Prostate gland (tissue), 2 donors: ENCODE data around the gene RXRA. TPM values are rescaled to one million over a fixed set of nuclear protein-coding genes. Genes with fewer than 3 reads are reported as not detected.

Experiments used
- DNase-seq: peaks from one replicate; pipeline ENCODE4 v3.0.0-alpha.2; 2019; ENCODE audit warnings: low spot score
- H3K27ac ChIP-seq, 2 donors: fragments of 200-600 bp; sonication (generic); 2 replicates each; pipeline ENCODE4 v1.5.1; 2017 to 2019
- H3K27me3 ChIP-seq: fragments of 200-600 bp; sonication (generic); replicated peaks from 2 replicates; pipeline ENCODE4 v1.5.1; 2019; ENCODE audit not compliant: insufficient read depth
- H3K36me3 ChIP-seq, 2 donors: fragments of 200-600 bp; sonication (generic); 1 replicate in 1 of 2; 2 replicates in 1 of 2; pipeline versions ENCODE4 v1.5.1 to v1.8.1; 2017 to 2019
- H3K4me1 ChIP-seq: fragments of 200-600 bp; sonication (generic); replicated peaks from 2 replicates; pipeline ENCODE4 v1.5.1; 2019
- H3K4me3 ChIP-seq, 2 donors: fragments of 200-600 bp; sonication (generic); 2 replicates each; pipeline ENCODE4 v1.5.1; 2017 to 2019
- H3K9me3 ChIP-seq: fragments of 200-600 bp; sonication (generic); 2 replicates; pipeline ENCODE4 v1.5.1; 2017
- POLR2A ChIP-seq: fragments of 450-650 bp; IDR thresholded peaks from one replicate; pipeline ENCODE4 v1.6.1; 2016; ENCODE audit warnings: antibody characterized with exemption, mild to moderate bottlenecking
- POLR2AphosphoS5 ChIP-seq: sonication (generic); formaldehyde crosslinking; IDR thresholded peaks from one replicate; pipeline ENCODE4 v1.6.1; 2017; ENCODE audit warnings: antibody characterized with exemption
- WGBS: methylation state at CpG from one replicate; pipeline ENCODE4 v1.1.5; 2018; 5-methylcytosine and 5-hydroxymethylcytosine counted together
- intact Hi-C: fragments of 100-400 bp; cut with DNase I; formaldehyde crosslinking; loops from one replicate; pipeline ENCODE4 v1.14.2; 2022
- total RNA-seq, 2 donors: library from RNA; depleted of rRNA; stranded (reverse); fragments of >200 nt; gene quantifications; one replicate each; pipeline ENCODE4 v1.1.0, GENCODE V29; 2016
- TF ChIP-seq, protein P1 (sequence below), 4 experiments: fragments of 200-600 bp in 2 of 4; fragments of 450-650 bp in 2 of 4; sonication (generic) in 2 of 4; IDR thresholded peaks; 1 replicate in 3 of 4; 2 replicates in 1 of 4; pipeline ENCODE4 v1.5.1; 2016 to 2019; ENCODE audit warnings: antibody characterized with exemption in 4 of 4, mild to moderate bottlenecking in 2 of 4, moderate library complexity in 2 of 4

Gene RXRA
- total RNA-seq, 2 donors from 2014 or later = 69.5 to 84.1 TPM

DNA sequence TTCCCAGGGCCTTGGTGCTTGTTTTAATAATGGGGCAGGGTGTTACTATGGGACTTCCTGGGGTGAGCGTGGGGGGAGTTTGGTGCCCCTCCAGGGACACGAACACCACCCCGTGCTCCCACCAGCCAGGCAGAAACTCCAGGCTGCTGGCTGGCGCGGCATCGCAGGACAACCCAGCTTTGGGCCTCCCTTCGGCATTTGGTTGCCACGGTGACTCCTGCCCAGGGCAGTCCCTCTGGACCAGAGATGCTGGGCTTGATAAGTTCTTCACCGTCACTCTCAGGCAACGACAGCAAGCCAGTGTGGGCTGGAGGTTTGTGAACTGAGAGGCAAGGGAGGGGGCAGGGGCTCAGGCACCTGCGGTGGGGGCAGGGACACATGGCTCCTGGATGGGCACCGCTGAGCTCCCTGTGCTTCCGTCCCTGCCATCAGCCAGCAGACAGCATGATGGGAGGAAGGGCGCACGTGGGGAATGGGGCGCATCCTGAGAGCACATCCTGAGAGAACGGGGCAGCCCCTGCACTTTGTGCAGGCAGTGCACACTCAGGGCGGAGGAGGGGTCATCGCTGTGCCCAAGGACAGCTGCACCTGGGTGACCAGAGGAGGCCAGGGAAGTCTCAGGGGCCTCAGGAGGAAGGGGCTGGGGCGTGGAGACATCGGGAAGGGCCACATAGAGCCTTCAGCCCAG, 116.4 kb downstream of the RXRA start:
- no peak for DNase-seq
- Histone ChIP-seq H3K27me3 (no peaks in the 10 kb centered on the region), H3K4me3 (no peak overlapping the region), H3K4me1 (peaks cover 12% of the 10 kb centered on the region), H3K36me3 (no peaks in the 10 kb centered on the region), H3K27ac (no peak overlapping the region), H3K9me3 (no peaks in the 10 kb centered on the region)
- intact Hi-C loops = loop anchor here (1.0 kb wide), 1 partner anchor 271 kb away; no protein-coding TSS in a partner anchor
- 19% methylated on average over 21 of the region's 21 CpGs for WGBS
- TF ChIP-seq POLR2AphosphoS5 (no peak), POLR2A (no peak)
- TF ChIP-seq, protein P1, sequence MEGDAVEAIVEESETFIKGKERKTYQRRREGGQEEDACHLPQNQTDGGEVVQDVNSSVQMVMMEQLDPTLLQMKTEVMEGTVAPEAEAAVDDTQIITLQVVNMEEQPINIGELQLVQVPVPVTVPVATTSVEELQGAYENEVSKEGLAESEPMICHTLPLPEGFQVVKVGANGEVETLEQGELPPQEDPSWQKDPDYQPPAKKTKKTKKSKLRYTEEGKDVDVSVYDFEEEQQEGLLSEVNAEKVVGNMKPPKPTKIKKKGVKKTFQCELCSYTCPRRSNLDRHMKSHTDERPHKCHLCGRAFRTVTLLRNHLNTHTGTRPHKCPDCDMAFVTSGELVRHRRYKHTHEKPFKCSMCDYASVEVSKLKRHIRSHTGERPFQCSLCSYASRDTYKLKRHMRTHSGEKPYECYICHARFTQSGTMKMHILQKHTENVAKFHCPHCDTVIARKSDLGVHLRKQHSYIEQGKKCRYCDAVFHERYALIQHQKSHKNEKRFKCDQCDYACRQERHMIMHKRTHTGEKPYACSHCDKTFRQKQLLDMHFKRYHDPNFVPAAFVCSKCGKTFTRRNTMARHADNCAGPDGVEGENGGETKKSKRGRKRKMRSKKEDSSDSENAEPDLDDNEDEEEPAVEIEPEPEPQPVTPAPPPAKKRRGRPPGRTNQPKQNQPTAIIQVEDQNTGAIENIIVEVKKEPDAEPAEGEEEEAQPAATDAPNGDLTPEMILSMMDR (IDR thresholded peaks at IDR 0.05) = no peak

DNA sequence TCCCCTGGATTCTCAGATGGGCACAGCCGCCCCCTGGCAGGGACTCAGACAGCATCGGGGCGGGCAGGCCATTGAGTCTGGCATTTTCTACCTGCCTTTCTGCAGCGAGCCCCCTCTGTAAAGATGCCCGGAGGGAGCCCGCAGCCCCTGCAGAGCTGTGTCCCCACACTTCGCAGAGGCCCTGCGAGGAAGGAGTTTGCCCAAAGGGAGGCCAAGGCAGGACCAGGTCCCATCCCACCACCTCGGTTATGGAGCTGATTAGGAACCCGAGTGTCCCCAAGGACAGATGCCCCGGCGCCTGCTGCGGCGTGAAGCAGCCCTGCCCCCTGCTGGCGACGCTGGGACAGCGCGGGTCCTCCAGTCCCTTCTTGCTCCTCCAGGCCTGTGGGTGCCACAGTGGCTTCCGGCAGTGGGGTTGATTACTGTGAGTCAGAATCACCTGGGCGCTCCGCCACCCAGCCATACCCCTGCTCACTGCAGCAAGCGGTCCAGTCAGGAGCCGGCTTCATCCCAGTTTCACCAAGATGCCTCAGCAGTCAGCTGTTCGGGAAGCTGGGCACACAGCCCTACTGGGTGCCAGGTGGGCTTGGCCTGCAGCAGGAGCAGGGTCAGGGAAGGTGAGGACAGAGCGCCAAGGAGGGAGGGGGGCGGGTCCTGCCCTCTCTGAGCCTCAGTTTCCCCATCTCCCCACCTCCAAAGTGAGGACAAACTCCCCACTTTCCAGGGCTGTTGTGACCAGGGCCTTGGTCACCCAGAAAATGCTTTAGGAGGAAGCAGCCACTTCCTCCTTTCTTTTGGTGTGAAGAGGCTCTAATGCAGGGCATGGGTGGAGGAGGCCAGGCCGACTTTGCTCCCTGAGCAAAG, 117.2 kb downstream of the RXRA start:
- Histone ChIP-seq H3K4me3 (no peak overlapping the region), H3K9me3 (no peaks in the 10 kb centered on the region), H3K27ac (no peak overlapping the region), H3K27me3 (no peaks in the 10 kb centered on the region), H3K4me1 (peaks cover 7% of the 10 kb centered on the region), H3K36me3 (no peaks in the 10 kb centered on the region)
- no peak for TF ChIP-seq POLR2A
- TF ChIP-seq, protein P1 (IDR thresholded peaks at IDR 0.05) = peak; percentile 92 to 100 (median 98)
- peak; percentile 82 for TF ChIP-seq POLR2AphosphoS5
- 9% methylated on average over 27 of the region's 27 CpGs for WGBS
- peak; percentile 90 for DNase-seq
- intact Hi-C loops = loop anchor here (1.0 kb wide), 1 partner anchor 272 kb away; no protein-coding TSS in a partner anchor

DNA sequence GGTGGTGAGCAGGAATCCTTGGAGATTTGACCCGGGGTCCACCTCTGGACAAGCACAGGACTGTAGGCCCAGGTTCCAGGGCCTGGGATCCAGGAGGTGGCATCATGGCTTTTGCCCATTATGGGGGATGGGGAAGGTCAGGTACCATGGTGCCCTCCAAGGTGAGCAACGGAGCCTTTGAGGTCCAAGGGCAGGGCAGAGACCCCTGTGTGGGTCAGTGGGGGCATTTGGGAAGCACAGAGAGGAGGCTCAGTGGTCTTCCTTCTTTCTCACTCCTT, 117.7 kb downstream of the RXRA start:
- intact Hi-C loops = no loop called here
- DNase-seq = no peak
- H3K4me3 ChIP-seq = no peak overlapping the region
- no peaks in the 10 kb centered on the region for H3K27me3 ChIP-seq
- H3K36me3 ChIP-seq = no peaks in the 10 kb centered on the region
- TF ChIP-seq POLR2AphosphoS5 (no peak), POLR2A (no peak)
- TF ChIP-seq, protein P1 (IDR thresholded peaks at IDR 0.05) = no peak
- WGBS = 72% methylated on average over 2 of the region's 2 CpGs
- H3K9me3 ChIP-seq = no peaks in the 10 kb centered on the region
- peaks cover 7% of the 10 kb centered on the region for H3K4me1 ChIP-seq
- no peak overlapping the region for H3K27ac ChIP-seq

DNA sequence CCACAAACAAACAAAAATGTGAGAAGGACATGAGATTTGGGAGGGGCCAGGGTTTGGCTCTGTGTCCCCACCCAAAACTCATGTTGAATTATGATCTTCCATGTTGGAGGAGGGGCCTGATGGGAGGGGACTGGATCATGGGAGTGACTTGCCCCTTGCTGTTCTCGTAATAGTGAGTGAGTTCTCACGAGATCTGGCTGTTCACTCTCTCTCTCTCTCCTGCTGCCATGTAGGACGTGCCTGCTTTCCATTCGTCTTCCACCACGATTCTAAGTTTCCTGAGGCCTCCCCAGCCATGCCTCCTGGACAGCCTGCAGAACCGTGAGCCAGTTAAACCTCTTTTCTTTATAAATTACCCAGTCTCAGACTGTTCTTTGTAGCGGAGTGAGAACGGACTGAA, 118.7 kb downstream of the RXRA start:
- no peaks in the 10 kb centered on the region for H3K36me3 ChIP-seq
- 69% methylated on average over 8 of the region's 8 CpGs for WGBS
- no peak for DNase-seq
- H3K27ac ChIP-seq = no peak overlapping the region
- no peaks in the 10 kb centered on the region for H3K9me3 ChIP-seq
- intact Hi-C loops = no loop called here
- no peaks in the 10 kb centered on the region for H3K27me3 ChIP-seq
- H3K4me1 ChIP-seq = peaks cover 7% of the 10 kb centered on the region
- H3K4me3 ChIP-seq = no peak overlapping the region
- TF ChIP-seq, protein P1 (IDR thresholded peaks at IDR 0.05) = no peak
- no peak for TF ChIP-seq POLR2AphosphoS5
- no peak for TF ChIP-seq POLR2A
